HCT116 (cell line): Measurements from ENCODE around the gene CCND2. TPM values are rescaled to one million over a fixed set of nuclear protein-coding genes. Genes with fewer than 3 reads are reported as not detected.
A peak's percentile ranks its signal among the peaks of the same experiment; 100 is the strongest.

ENCODE experiments used
- ATAC-seq: fragments of 200-7000 bp; cut with Tn5 transposase; 2 replicates; pipeline ENCODE4 v1.9.1; 2020; ENCODE audit warnings: mild to moderate bottlenecking, moderate library complexity
- BruUV-seq: library from RNA; stranded (reverse); fragments of 400-500 nt; replicated peaks from 2 replicates; lab custom pipeline; 2021; lab: Mats Ljungman, UMichigan
- CTCF ChIA-PET: fragments of 300-600 bp; sonication (Branson Sonifier 250); formaldehyde crosslinking; loops from one replicate; lab custom pipeline; 2021; ENCODE audit warnings: antibody characterized with exemption; lab: Charles Lee
- POLR2A ChIA-PET: fragments of 300-600, 350-600 bp; sonication (Branson Sonifier 250); formaldehyde crosslinking; loops from one replicate; lab custom pipeline; 2021; ENCODE audit warnings: antibody characterized with exemption; lab: Charles Lee
- RAD21 ChIA-PET, 2 experiments: fragments of 300-600 bp; sonication (Branson Sonifier 250); formaldehyde crosslinking; loops; one replicate each; lab custom pipeline; 2023; ENCODE audit warnings: low total read pairs in 2 of 2; ENCODE audit not compliant: uncharacterized antibody in 2 of 2, unreplicated experiment in 2 of 2, low non-redundant PET in 1 of 2; lab: Charles Lee
- DNase-seq: peaks from one replicate; pipeline ENCODE4 v3.0.0-alpha.2; 2010; ENCODE audit warnings: low read depth, low spot score
- H2AFZ ChIP-seq: fragments of 200-600 bp; shearing (Covaris generic), sonication (generic); 2 replicates; pipeline ENCODE4 v1.6.1; 2017; ENCODE audit warnings: low read depth, mixed run types, mixed read lengths, antibody characterized with exemption, low read length; ENCODE audit not compliant: poor library complexity, severe bottlenecking
- H3K27ac ChIP-seq: 2 replicates; pipeline ENCODE4 v1.5.1; 2012; ENCODE audit warnings: low read depth, low read length
- H3K27me3 ChIP-seq: fragments of 200-600 bp; sonication (generic); 2 replicates; pipeline ENCODE4 v1.6.1; 2016; ENCODE audit warnings: mixed run types, low read length, mixed read lengths; ENCODE audit not compliant: insufficient read depth
- H3K36me3 ChIP-seq, 2 experiments: fragments of 200-500 bp in 1 of 2; fragments of 200-600 bp in 1 of 2; sonication (Bioruptor generic) in 1 of 2; sonication (generic) in 1 of 2; 2 replicates each; pipeline versions ENCODE4 v1.5.1 to v1.6.1; 2014 to 2016; ENCODE audit warnings: low read length in 2 of 2, inconsistent platforms in 1 of 2, mixed read lengths in 1 of 2, mixed run types in 1 of 2; ENCODE audit not compliant: insufficient read depth in 2 of 2, control insufficient read depth in 1 of 2
- H3K4me1 ChIP-seq, 2 experiments: fragments of 200-600 bp in 1 of 2; sonication (generic) in 1 of 2; 2 replicates each; pipeline versions ENCODE4 v1.5.1 to v1.6.1; 2012 to 2017; ENCODE audit warnings: low read length in 2 of 2, inconsistent platforms in 1 of 2, mild to moderate bottlenecking in 1 of 2, mixed read lengths in 1 of 2, mixed run types in 1 of 2, moderate library complexity in 1 of 2; ENCODE audit not compliant: insufficient read depth in 2 of 2, control insufficient read depth in 1 of 2
- H3K4me2 ChIP-seq: fragments of 200-600 bp; sonication (generic); 2 replicates; pipeline ENCODE4 v1.6.1; 2017; ENCODE audit warnings: mixed run types, low read length, mixed read lengths
- H3K4me3 ChIP-seq, 2 experiments: fragments of 200-600 bp in 1 of 2; sonication (generic) in 1 of 2; replicated peaks in 1 of 2; 2 replicates each; pipeline ENCODE4 v1.5.1; 2011 to 2016; ENCODE audit warnings: low read length in 2 of 2, control low read depth in 1 of 2, low read depth in 1 of 2, mild to moderate bottlenecking in 1 of 2, mixed read lengths in 1 of 2, mixed run types in 1 of 2
- H3K79me2 ChIP-seq: fragments of 200-600 bp; sonication (generic); 2 replicates; pipeline ENCODE4 v1.6.1; 2017; ENCODE audit warnings: mild to moderate bottlenecking, mixed run types, low read length, moderate library complexity, mixed read lengths; ENCODE audit not compliant: insufficient read depth
- H3K9ac ChIP-seq: fragments of 200-600 bp; sonication (generic); 2 replicates; pipeline ENCODE4 v1.6.1; 2016; ENCODE audit warnings: low read length, mixed read lengths
- H3K9me2 ChIP-seq: fragments of 200-600 bp; sonication (generic), shearing (Covaris generic); 2 replicates; pipeline ENCODE4 v1.6.1; 2017; ENCODE audit warnings: mixed run types, mild to moderate bottlenecking, moderate library complexity; ENCODE audit not compliant: insufficient read depth
- H3K9me3 ChIP-seq, 2 experiments: fragments of 200-500 bp in 1 of 2; fragments of 200-600 bp in 1 of 2; sonication (Bioruptor generic) in 1 of 2; sonication (generic) in 1 of 2; 2 replicates each; pipeline ENCODE4 v1.6.1; 2014 to 2017; ENCODE audit warnings: low read length in 2 of 2, mixed read lengths in 2 of 2, inconsistent platforms in 1 of 2, low read depth in 1 of 2, mild to moderate bottlenecking in 1 of 2, mixed run types in 1 of 2, moderate library complexity in 1 of 2; ENCODE audit not compliant: control insufficient read depth in 1 of 2, insufficient read depth in 1 of 2
- H4K20me1 ChIP-seq: fragments of 200-600 bp; sonication (generic), shearing (Covaris generic); 2 replicates; pipeline ENCODE4 v1.6.1; 2017; ENCODE audit warnings: mixed run types, mild to moderate bottlenecking, moderate library complexity; ENCODE audit not compliant: insufficient read depth
- ATF3 ChIP-seq: IDR thresholded peaks from 2 replicates; pipeline ENCODE4 v1.6.1; 2012
- MAX ChIP-seq: IDR thresholded peaks from 2 replicates; pipeline ENCODE4 v1.6.1; 2012
- POLR2A ChIP-seq: IDR thresholded peaks from 2 replicates; pipeline ENCODE4 v1.7.0; 2011; ENCODE audit warnings: borderline replicate concordance; ENCODE audit not compliant: insufficient read depth, insufficient read length; ENCODE audit errors: extremely low read depth
- POLR2AphosphoS5 ChIP-seq: IDR thresholded peaks from 2 replicates; pipeline ENCODE4 v1.6.1; 2011; ENCODE audit warnings: mild to moderate bottlenecking, low read depth, low read length, moderate library complexity
- RAD21 ChIP-seq: IDR thresholded peaks from 2 replicates; pipeline ENCODE4 v1.6.1; 2012; ENCODE audit warnings: low read depth, mild to moderate bottlenecking
- SIN3A ChIP-seq: IDR thresholded peaks from 2 replicates; pipeline ENCODE4 v1.6.1; 2012; ENCODE audit warnings: low read depth
- TCF7L2 ChIP-seq: IDR thresholded peaks from 2 replicates; pipeline ENCODE4 v1.7.0; 2011; ENCODE audit warnings: borderline replicate concordance, inconsistent platforms; ENCODE audit not compliant: insufficient read depth, insufficient read length; ENCODE audit errors: extremely low read depth
- ZFX ChIP-seq: fragments of 450-650 bp; IDR thresholded peaks from 2 replicates; pipeline ENCODE4 v1.6.1; 2017
- ZNF274 ChIP-seq: fragments of 200-500 bp; sonication (Bioruptor generic); IDR thresholded peaks from 2 replicates; pipeline ENCODE4 v1.6.1; 2014; ENCODE audit warnings: mild to moderate bottlenecking, low read depth, low read length, inconsistent platforms
- intact Hi-C: fragments of 100-400 bp; cut with micrococcal nuclease; formaldehyde crosslinking; loops from 2 replicates; pipeline ENCODE4 v1.10.0; 2022
- total RNA-seq: library from RNA; stranded (reverse); gene quantifications from one replicate; pipeline ENCODE4 v1.2.1, GENCODE V29; 2021; ENCODE audit not compliant: unreplicated experiment

Gene CCND2
- total RNA-seq, 1 experiment from 2014 or later, result 1.1 TPM

- peaks cover 0 to 6% of the 10 kb centered on the region in 2 experiments; a peak in 1 of 4 replicates for H3K4me1 ChIP-seq
- H3K27ac ChIP-seq, result no peak overlapping the region
- H3K9ac ChIP-seq, result no peak overlapping the region
- no peak for ATAC-seq
- BruUV-seq, result no TSS peak
- no peak overlapping the region for H3K4me2 ChIP-seq
- TF ChIP-seq TCF7L2, result no peak
- TF ChIP-seq ZFX, result no peak
- TF ChIP-seq SIN3A, result no peak
- RAD21 ChIA-PET, result no interaction called here
- H3K9me3 ChIP-seq, result no peaks in the 10 kb centered on the region
- H3K27me3 ChIP-seq, result no peaks in the 10 kb centered on the region
- H2AFZ ChIP-seq, result no peak overlapping the region
- POLR2A ChIA-PET, result no interaction called here
- H3K4me3 ChIP-seq, result no peak overlapping the region
- CTCF ChIA-PET, result interaction anchor here (0.7 kb wide), 1 partner anchor 21 kb away, joined by 3 read pairs; no protein-coding TSS in a partner anchor
- no peaks in the 10 kb centered on the region for H3K9me2 ChIP-seq
- intact Hi-C loops, result no loop called here
- H3K36me3 ChIP-seq, result no peaks in the 10 kb centered on the region
- no peak for DNase-seq
- no peaks in the 10 kb centered on the region for H4K20me1 ChIP-seq
- H3K79me2 ChIP-seq, result no peaks in the 10 kb centered on the region
These were observed 11.5 kb downstream of the CCND2 start for GRCh38 chr12:4285070-4285469.

GRCh38 chr12:4286228-4286627 is 12.7 kb downstream of the CCND2 start:
- BruUV-seq, result no TSS peak
- Histone ChIP-seq H4K20me1 (no peaks in the 10 kb centered on the region), H3K27me3 (no peaks in the 10 kb centered on the region; the same call in 1 of the 2 replicates), H3K9me2 (no peaks in the 10 kb centered on the region), H3K36me3 (no peaks in the 10 kb centered on the region), H2AFZ (no peak overlapping the region), H3K79me2 (no peaks in the 10 kb centered on the region), H3K9me3 (no peaks in the 10 kb centered on the region), H3K4me2 (no peak overlapping the region), H3K4me3 (no peak overlapping the region), H3K9ac (no peak overlapping the region), H3K4me1 (peaks cover 0 to 6% of the 10 kb centered on the region in 2 experiments; a peak in 1 of 4 replicates), H3K27ac (no peak overlapping the region)
- intact Hi-C loops, result no loop called here
- TF ChIP-seq ZNF274 (no peak), MAX (no peak), POLR2AphosphoS5 (no peak), POLR2A (no peak), RAD21 (no peak), ATF3 (no peak)
- RAD21 ChIA-PET, result no interaction called here
- CTCF ChIA-PET, result no interaction called here
- ATAC-seq, result peak; percentile 61; the same call in 1 of the 2 replicates
- POLR2A ChIA-PET, result no interaction called here
- no peak for DNase-seq
